GOT3 (cell line): ENCODE results near the gene SDC1.
"Not testable (repeated sequence)": the region's sequence is repeated elsewhere in the genome, so short reads cannot be mapped to it uniquely, and the experiment has no call there.

Experiments
- DNase-seq: peaks from one replicate; lab custom pipeline; 2025; ENCODE audit warnings: mixed read lengths; lab: John Stamatoyannopoulos, UW

SDC1 gene

DNA sequence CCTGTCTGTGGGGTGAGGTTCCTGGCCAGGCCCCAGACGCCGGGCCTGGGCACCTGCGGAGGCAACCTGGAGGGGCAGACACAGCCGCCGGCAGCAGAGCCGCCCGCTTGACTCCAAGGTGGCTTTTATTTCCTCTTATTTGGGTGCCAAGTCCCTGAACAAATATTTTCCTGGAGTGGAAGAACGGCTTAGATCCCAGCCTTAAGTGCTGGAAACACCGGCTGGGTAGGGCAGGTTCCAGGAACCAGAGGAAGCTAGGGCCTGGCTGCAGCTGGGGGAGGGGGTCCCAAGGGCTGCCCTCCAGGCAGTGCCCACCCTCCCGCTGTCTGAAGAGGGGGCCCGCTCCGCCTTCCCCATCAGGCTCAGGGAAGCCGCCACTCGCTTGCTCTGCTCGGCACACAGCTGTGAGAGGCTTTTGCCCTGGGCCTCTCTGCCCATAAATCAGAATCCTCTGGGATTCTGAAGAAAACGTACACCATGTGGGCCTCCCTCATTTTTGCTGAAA, 28.2 kb downstream of the SDC1 start:
- no peak for DNase-seq

GRCh38 chr2:20196053-20196656, 28.8 kb downstream of the SDC1 start:
- DNase-seq = no peak

DNA sequence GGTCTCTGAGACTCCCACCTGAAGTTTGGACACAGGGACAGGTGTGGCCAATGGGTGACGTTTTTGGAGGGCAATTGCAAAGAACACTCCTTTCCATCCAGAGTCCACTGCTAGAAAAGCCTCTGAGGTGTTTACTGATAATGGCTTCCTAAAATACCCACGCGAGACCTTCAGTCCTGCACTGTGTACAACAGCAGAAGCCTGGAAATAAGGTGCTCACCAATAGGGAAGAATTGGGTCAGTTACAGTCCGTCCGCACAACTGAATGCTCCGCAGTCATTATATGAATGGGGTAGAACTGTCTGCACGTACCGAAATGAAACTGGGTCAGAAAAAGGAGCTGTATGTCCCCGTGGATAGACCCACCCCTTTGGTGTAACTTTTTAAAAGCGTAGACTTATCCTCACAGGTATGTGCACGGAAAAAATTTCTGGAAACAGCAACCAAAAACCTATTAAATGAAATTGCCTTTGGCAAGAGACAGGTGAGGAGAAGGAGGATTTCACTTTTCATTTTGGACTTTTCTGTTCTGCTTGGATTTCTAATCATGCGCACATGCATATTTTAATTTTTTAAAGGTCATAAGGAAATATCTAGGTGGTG, 29.4 kb downstream of the SDC1 start:
- no peak for DNase-seq

- DNase-seq = not testable (repeated sequence)
Measured at GRCh38 chr2:20195016-20195411, 29.9 kb downstream of the SDC1 start.

GRCh38 chr2:20194097-20195015, 30.6 kb downstream of the SDC1 start:
- no peak for DNase-seq

GRCh38 chr2:20193185-20193584, 31.7 kb downstream of the SDC1 start:
- no peak for DNase-seq

DNA sequence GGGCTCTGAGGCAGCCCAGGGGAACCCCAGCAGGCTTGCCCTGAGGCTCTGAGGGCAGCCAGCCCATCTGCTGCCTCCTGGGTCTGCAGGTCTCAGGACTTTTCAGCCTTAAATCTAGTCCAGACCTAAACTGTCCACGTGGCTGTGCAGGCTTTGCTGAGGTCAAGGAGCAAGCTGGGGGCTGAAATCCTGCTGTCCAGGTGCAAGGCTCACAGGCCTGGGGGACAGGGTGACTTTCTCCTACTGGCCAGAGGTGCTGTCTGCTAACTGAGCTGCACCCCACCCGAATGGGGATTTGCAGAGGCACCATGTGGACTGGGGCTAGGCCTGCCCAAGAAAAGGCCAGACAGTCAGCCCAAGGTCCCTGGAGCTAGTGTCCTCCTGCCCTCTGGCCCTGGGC, 32.1 kb downstream of the SDC1 start:
- DNase-seq = no peak

- DNase-seq = no peak
Measured at GRCh38 chr2:20191714-20192569, 33.0 kb downstream of the SDC1 start.

- no peak for DNase-seq
Measured at GRCh38 chr2:20190876-20191713, 33.8 kb downstream of the SDC1 start.

DNA sequence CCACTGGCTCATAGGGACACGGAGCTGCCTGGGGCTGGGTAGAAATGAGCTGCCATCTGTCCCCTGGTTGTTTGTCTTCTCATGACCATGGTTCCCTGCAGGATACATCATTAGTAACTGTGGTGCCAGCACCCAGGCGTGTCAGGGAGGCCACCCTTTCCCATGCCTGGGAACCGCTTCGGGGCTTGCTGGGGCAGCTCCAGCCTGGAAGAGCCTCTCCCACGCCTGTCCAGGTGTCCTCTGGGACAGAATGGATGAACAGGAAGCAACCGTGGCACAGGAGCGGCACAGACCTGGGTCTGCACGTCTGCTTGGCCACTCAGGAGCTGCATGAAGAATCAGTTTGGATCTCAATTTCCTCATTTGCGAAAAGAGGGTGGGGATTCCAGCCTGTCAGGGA, 34.8 kb downstream of the SDC1 start:
- no peak for DNase-seq

GRCh38 chr2:20189299-20189931, 35.5 kb downstream of the SDC1 start:
- DNase-seq = no peak

DNA sequence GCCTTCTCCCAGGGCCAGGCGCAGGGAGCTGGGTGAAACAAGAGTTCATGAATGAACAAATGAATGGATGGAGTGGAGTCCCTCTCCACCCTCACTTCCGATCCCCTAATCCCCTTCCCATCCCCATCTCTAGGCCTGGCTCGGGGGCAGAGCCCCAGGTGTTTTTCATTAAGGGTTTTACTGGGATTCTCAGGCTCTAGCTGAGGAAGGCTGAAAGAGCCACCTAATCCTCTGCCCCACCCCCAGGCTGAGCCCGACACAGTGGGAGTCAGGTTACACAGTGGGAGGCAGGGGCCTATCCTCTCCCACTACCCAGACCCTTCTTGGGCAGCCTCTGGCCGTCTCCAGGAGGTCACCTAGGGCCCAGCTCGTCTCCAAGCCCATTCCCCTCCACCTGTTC, 36.1 kb downstream of the SDC1 start:
- DNase-seq = no peak

DNA sequence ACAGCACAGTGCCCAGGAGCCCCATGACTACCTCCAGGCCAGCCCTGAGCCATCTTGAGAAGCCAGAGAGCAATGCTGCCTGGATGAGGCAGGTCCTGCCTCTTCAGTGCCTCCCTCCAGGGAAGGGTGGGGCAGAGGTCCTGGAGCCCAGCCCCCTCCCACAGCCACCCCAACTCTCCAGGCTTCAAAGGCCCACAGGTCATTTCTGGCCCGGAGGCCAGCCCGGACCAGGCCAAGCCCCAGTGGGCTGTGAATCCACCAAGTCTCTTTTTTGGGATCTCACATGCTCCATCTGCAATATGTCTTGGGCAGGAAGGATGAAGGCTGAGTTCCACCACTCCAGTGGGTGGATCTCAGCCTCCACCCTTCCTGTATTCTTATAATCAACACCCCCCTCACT, 36.7 kb downstream of the SDC1 start:
- no peak for DNase-seq

GRCh38 chr2:20187331-20187730, 37.6 kb downstream of the SDC1 start:
- DNase-seq = no peak

DNA sequence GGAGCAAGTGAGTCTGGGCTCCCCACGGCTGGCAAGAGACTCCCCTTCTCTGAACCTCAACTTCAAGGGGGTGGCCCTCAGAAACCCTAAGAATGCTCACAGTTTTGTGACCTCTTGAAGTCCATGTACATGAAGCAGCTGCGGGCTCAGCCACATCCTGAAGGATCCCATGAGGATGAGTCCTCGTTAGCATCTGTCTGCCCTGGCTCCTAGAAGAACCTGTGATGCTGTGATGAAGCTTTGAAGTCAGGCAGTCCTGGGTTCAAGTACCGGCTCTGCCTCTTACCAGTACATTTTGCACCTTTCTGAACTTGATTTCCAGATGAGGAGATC, 38.1 kb downstream of the SDC1 start:
- DNase-seq = no peak

DNA sequence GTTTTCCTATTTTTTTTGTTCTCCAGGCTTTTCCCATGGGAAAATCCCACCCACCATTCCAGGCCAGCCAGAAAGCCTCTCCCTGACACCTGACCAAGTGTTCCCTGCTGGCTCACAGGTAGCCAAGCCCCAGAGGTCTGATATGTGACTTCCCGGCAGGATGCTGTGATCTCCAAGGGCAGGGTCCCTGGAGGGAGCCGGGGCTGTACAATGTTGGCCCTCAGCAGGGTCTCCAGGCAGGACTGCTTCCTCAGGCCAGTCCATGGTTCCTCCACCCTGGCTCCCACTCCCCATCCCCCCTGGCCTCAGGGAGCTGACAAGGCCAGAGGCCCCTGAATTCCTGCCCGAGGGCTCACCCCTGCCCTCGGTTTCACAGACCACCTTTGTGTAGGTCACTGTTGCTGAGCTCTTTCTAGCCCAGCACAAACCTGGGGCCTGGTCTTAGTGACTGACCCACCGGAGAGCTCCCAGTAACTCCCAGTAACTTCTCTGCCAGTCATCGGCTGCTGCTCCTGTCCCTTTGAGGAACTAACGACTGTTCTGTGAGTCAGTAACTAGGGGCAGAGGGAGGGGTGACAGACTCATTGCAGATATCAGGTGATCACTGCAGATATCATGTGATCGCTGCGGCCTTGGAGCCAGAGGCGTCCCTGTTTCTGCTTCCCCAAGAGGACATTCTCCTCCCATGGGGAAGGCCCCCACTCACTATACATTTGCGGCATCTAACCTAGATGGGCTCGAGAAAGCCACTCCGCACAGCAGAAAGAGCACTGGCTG, 38.7 kb downstream of the SDC1 start:
- no peak for DNase-seq

GRCh38 chr2:20185176-20186022, 39.5 kb downstream of the SDC1 start:
- DNase-seq = no peak

- no peak for DNase-seq
Measured at GRCh38 chr2:20184067-20184938, 40.6 kb downstream of the SDC1 start.
